GM23338 (cell line): ENCODE data around the gene UBE2D1.

Experiments
- CREB1 ChIP-seq: fragments of 250-450 bp; sonication (Bioruptor Pico); IDR thresholded peaks from 2 replicates; pipeline ENCODE4 v1.5.0; 2020; ENCODE audit warnings: low read depth, mild to moderate bottlenecking, moderate library complexity
- CTCF ChIP-seq, 2 experiments: fragments of 200-600 bp in 1 of 2; sonication (generic) in 1 of 2; conservative IDR thresholded peaks; 2 replicates each; pipeline versions ENCODE4 v1.5.1 to v1.6.1; 2016 to 2017; ENCODE audit warnings: antibody characterized with exemption in 2 of 2, low read depth in 2 of 2, mild to moderate bottlenecking in 2 of 2, moderate library complexity in 1 of 2
- ETS1 ChIP-seq: IDR thresholded peaks from 2 replicates; pipeline ENCODE4 v1.6.1; 2016; ENCODE audit warnings: antibody characterized with exemption
- EZH2 ChIP-seq: fragments of 200-600 bp; sonication (generic); IDR thresholded peaks from one replicate; pipeline ENCODE4 v1.8.0; 2017; ENCODE audit warnings: antibody characterized with exemption, mild to moderate bottlenecking, low read depth; ENCODE audit not compliant: unreplicated experiment
- EZH2phosphoT487 ChIP-seq: fragments of 200-600 bp; sonication (generic); IDR thresholded peaks from one replicate; pipeline ENCODE4 v1.8.1; 2018; ENCODE audit warnings: antibody characterized with exemption; ENCODE audit not compliant: unreplicated experiment
- NANOG ChIP-seq: IDR thresholded peaks from 2 replicates; pipeline ENCODE4 v1.6.1; 2016; ENCODE audit warnings: antibody characterized with exemption, borderline replicate concordance
- POLR2AphosphoS5 ChIP-seq: IDR thresholded peaks from 2 replicates; pipeline ENCODE4 v1.6.1; 2016; ENCODE audit warnings: antibody characterized with exemption, low read depth
- STAT1 ChIP-seq: IDR thresholded peaks from one replicate; pipeline ENCODE4 v1.6.1; 2016; ENCODE audit warnings: antibody characterized with exemption; ENCODE audit not compliant: unreplicated experiment
- ZNF114 ChIP-seq: fragments of 250-450 bp; sonication (Bioruptor Pico); IDR thresholded peaks from 2 replicates; pipeline ENCODE4 v1.5.0; 2020; ENCODE audit warnings: mild to moderate bottlenecking, moderate library complexity
- TF ChIP-seq, protein P1 (sequence below): IDR thresholded peaks from one replicate; pipeline ENCODE4 v1.6.1; 2018; ENCODE audit warnings: antibody characterized with exemption; ENCODE audit not compliant: unreplicated experiment

DNA sequence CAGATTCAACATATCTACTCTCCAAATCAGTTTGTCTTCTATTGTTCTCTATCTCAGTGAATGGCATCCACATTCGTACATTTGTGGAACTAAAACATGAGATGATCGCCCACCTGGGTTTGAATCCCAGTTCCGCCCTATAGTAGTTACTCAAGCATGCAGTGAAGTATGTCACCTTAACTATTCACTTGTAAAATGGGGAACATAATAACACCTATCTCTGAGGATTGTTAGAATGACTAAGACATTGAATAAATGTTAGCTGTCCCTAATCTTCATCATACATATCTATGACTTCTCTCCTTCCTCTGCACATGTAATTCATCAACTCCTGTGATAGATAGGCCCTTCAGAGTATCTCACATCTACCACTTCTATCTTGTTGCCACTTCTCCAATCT is 24.7 kb downstream of the UBE2D1 start:
- TF ChIP-seq CTCF (conservative IDR thresholded peaks at IDR 0.05; ENCODE audit: low read depth in 2 of 2) = no peak
- no peak for TF ChIP-seq EZH2
- no peak for TF ChIP-seq STAT1
- TF ChIP-seq, protein P1, sequence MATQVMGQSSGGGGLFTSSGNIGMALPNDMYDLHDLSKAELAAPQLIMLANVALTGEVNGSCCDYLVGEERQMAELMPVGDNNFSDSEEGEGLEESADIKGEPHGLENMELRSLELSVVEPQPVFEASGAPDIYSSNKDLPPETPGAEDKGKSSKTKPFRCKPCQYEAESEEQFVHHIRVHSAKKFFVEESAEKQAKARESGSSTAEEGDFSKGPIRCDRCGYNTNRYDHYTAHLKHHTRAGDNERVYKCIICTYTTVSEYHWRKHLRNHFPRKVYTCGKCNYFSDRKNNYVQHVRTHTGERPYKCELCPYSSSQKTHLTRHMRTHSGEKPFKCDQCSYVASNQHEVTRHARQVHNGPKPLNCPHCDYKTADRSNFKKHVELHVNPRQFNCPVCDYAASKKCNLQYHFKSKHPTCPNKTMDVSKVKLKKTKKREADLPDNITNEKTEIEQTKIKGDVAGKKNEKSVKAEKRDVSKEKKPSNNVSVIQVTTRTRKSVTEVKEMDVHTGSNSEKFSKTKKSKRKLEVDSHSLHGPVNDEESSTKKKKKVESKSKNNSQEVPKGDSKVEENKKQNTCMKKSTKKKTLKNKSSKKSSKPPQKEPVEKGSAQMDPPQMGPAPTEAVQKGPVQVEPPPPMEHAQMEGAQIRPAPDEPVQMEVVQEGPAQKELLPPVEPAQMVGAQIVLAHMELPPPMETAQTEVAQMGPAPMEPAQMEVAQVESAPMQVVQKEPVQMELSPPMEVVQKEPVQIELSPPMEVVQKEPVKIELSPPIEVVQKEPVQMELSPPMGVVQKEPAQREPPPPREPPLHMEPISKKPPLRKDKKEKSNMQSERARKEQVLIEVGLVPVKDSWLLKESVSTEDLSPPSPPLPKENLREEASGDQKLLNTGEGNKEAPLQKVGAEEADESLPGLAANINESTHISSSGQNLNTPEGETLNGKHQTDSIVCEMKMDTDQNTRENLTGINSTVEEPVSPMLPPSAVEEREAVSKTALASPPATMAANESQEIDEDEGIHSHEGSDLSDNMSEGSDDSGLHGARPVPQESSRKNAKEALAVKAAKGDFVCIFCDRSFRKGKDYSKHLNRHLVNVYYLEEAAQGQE = no peak
- TF ChIP-seq ETS1 = no peak
- TF ChIP-seq POLR2AphosphoS5 = no peak
- TF ChIP-seq EZH2phosphoT487 = no peak
- TF ChIP-seq ZNF114 = no peak
- no peak for TF ChIP-seq CREB1 (CRISPR knock-in tag)
- TF ChIP-seq NANOG = no peak
